HCT116 (cell line): Measurements from ENCODE around the gene LFNG. TPM values are rescaled to one million over a fixed set of nuclear protein-coding genes. Genes with fewer than 3 reads are reported as not detected.
A peak's percentile ranks its signal among the peaks of the same experiment; 100 is the strongest.

Experiments
- ATAC-seq: fragments of 200-7000 bp; cut with Tn5 transposase; 2 replicates; pipeline ENCODE4 v1.9.1; 2020; ENCODE audit warnings: mild to moderate bottlenecking, moderate library complexity
- BruUV-seq: library from RNA; stranded (reverse); fragments of 400-500 nt; replicated peaks from 2 replicates; lab custom pipeline; 2021; lab: Mats Ljungman, UMichigan
- CTCF ChIA-PET: fragments of 300-600 bp; sonication (Branson Sonifier 250); formaldehyde crosslinking; loops from one replicate; lab custom pipeline; 2021; ENCODE audit warnings: antibody characterized with exemption; lab: Charles Lee
- POLR2A ChIA-PET: fragments of 300-600, 350-600 bp; sonication (Branson Sonifier 250); formaldehyde crosslinking; loops from one replicate; lab custom pipeline; 2021; ENCODE audit warnings: antibody characterized with exemption; lab: Charles Lee
- RAD21 ChIA-PET, 2 experiments: fragments of 300-600 bp; sonication (Branson Sonifier 250); formaldehyde crosslinking; loops; one replicate each; lab custom pipeline; 2023; ENCODE audit warnings: low total read pairs in 2 of 2; ENCODE audit not compliant: uncharacterized antibody in 2 of 2, unreplicated experiment in 2 of 2, low non-redundant PET in 1 of 2; lab: Charles Lee
- DNase-seq: peaks from one replicate; pipeline ENCODE4 v3.0.0-alpha.2; 2010; ENCODE audit warnings: low read depth, low spot score
- H2AFZ ChIP-seq: fragments of 200-600 bp; shearing (Covaris generic), sonication (generic); 2 replicates; pipeline ENCODE4 v1.6.1; 2017; ENCODE audit warnings: low read depth, mixed run types, mixed read lengths, antibody characterized with exemption, low read length; ENCODE audit not compliant: poor library complexity, severe bottlenecking
- H3K27ac ChIP-seq: 2 replicates; pipeline ENCODE4 v1.5.1; 2012; ENCODE audit warnings: low read depth, low read length
- H3K27me3 ChIP-seq: fragments of 200-600 bp; sonication (generic); 2 replicates; pipeline ENCODE4 v1.6.1; 2016; ENCODE audit warnings: mixed run types, low read length, mixed read lengths; ENCODE audit not compliant: insufficient read depth
- H3K36me3 ChIP-seq, 2 experiments: fragments of 200-500 bp in 1 of 2; fragments of 200-600 bp in 1 of 2; sonication (Bioruptor generic) in 1 of 2; sonication (generic) in 1 of 2; 2 replicates each; pipeline versions ENCODE4 v1.5.1 to v1.6.1; 2014 to 2016; ENCODE audit warnings: low read length in 2 of 2, inconsistent platforms in 1 of 2, mixed read lengths in 1 of 2, mixed run types in 1 of 2; ENCODE audit not compliant: insufficient read depth in 2 of 2, control insufficient read depth in 1 of 2
- H3K4me1 ChIP-seq, 2 experiments: fragments of 200-600 bp in 1 of 2; sonication (generic) in 1 of 2; 2 replicates each; pipeline versions ENCODE4 v1.5.1 to v1.6.1; 2012 to 2017; ENCODE audit warnings: low read length in 2 of 2, inconsistent platforms in 1 of 2, mild to moderate bottlenecking in 1 of 2, mixed read lengths in 1 of 2, mixed run types in 1 of 2, moderate library complexity in 1 of 2; ENCODE audit not compliant: insufficient read depth in 2 of 2, control insufficient read depth in 1 of 2
- H3K4me2 ChIP-seq: fragments of 200-600 bp; sonication (generic); 2 replicates; pipeline ENCODE4 v1.6.1; 2017; ENCODE audit warnings: mixed run types, low read length, mixed read lengths
- H3K4me3 ChIP-seq, 2 experiments: fragments of 200-600 bp in 1 of 2; sonication (generic) in 1 of 2; replicated peaks in 1 of 2; 2 replicates each; pipeline ENCODE4 v1.5.1; 2011 to 2016; ENCODE audit warnings: low read length in 2 of 2, control low read depth in 1 of 2, low read depth in 1 of 2, mild to moderate bottlenecking in 1 of 2, mixed read lengths in 1 of 2, mixed run types in 1 of 2
- H3K79me2 ChIP-seq: fragments of 200-600 bp; sonication (generic); 2 replicates; pipeline ENCODE4 v1.6.1; 2017; ENCODE audit warnings: mild to moderate bottlenecking, mixed run types, low read length, moderate library complexity, mixed read lengths; ENCODE audit not compliant: insufficient read depth
- H3K9ac ChIP-seq: fragments of 200-600 bp; sonication (generic); 2 replicates; pipeline ENCODE4 v1.6.1; 2016; ENCODE audit warnings: low read length, mixed read lengths
- H3K9me2 ChIP-seq: fragments of 200-600 bp; sonication (generic), shearing (Covaris generic); 2 replicates; pipeline ENCODE4 v1.6.1; 2017; ENCODE audit warnings: mixed run types, mild to moderate bottlenecking, moderate library complexity; ENCODE audit not compliant: insufficient read depth
- H3K9me3 ChIP-seq, 2 experiments: fragments of 200-500 bp in 1 of 2; fragments of 200-600 bp in 1 of 2; sonication (Bioruptor generic) in 1 of 2; sonication (generic) in 1 of 2; 2 replicates each; pipeline ENCODE4 v1.6.1; 2014 to 2017; ENCODE audit warnings: low read length in 2 of 2, mixed read lengths in 2 of 2, inconsistent platforms in 1 of 2, low read depth in 1 of 2, mild to moderate bottlenecking in 1 of 2, mixed run types in 1 of 2, moderate library complexity in 1 of 2; ENCODE audit not compliant: control insufficient read depth in 1 of 2, insufficient read depth in 1 of 2
- H4K20me1 ChIP-seq: fragments of 200-600 bp; sonication (generic), shearing (Covaris generic); 2 replicates; pipeline ENCODE4 v1.6.1; 2017; ENCODE audit warnings: mixed run types, mild to moderate bottlenecking, moderate library complexity; ENCODE audit not compliant: insufficient read depth
- CTCF ChIP-seq, 3 experiments: fragments of 200-600 bp in 1 of 3; sonication (generic) in 1 of 3; IDR thresholded peaks in 2 of 3; conservative IDR thresholded peaks in 1 of 3; 2 replicates each; pipeline ENCODE4 v1.5.1; 2012 to 2017; ENCODE audit warnings: low read depth in 2 of 3, low read length in 2 of 3, antibody characterized with exemption in 1 of 3, borderline replicate concordance in 1 of 3, control low read depth in 1 of 3, mild to moderate bottlenecking in 1 of 3, mixed read lengths in 1 of 3, mixed run types in 1 of 3, moderate library complexity in 1 of 3; ENCODE audit not compliant: insufficient read depth in 1 of 3
- EGR1 ChIP-seq: IDR thresholded peaks from 2 replicates; pipeline ENCODE4 v1.6.1; 2012; ENCODE audit warnings: low read depth
- ELF1 ChIP-seq: IDR thresholded peaks from 2 replicates; pipeline ENCODE4 v1.6.1; 2012; ENCODE audit warnings: low read depth, borderline replicate concordance
- EZH2 ChIP-seq: fragments of 200-600 bp; sonication (generic); IDR thresholded peaks from 2 replicates; pipeline ENCODE4 v1.6.1; 2017; ENCODE audit warnings: antibody characterized with exemption, mixed run types
- POLR2A ChIP-seq: IDR thresholded peaks from 2 replicates; pipeline ENCODE4 v1.7.0; 2011; ENCODE audit warnings: borderline replicate concordance; ENCODE audit not compliant: insufficient read depth, insufficient read length; ENCODE audit errors: extremely low read depth
- TCF7L2 ChIP-seq: IDR thresholded peaks from 2 replicates; pipeline ENCODE4 v1.7.0; 2011; ENCODE audit warnings: borderline replicate concordance, inconsistent platforms; ENCODE audit not compliant: insufficient read depth, insufficient read length; ENCODE audit errors: extremely low read depth
- YY1 ChIP-seq: IDR thresholded peaks from 2 replicates; pipeline ENCODE4 v1.6.1; 2011; ENCODE audit warnings: low read length, low read depth, moderate library complexity, mild to moderate bottlenecking; ENCODE audit not compliant: insufficient replicate concordance; ENCODE audit errors: extremely low read depth
- intact Hi-C: fragments of 100-400 bp; cut with micrococcal nuclease; formaldehyde crosslinking; loops from 2 replicates; pipeline ENCODE4 v1.10.0; 2022
- total RNA-seq: library from RNA; stranded (reverse); gene quantifications from one replicate; pipeline ENCODE4 v1.2.1, GENCODE V29; 2021; ENCODE audit not compliant: unreplicated experiment

Gene LFNG
- total RNA-seq, 1 experiment from 2014 or later: 14.3 TPM

- BruUV-seq: no TSS peak
- H4K20me1 ChIP-seq: no peaks in the 10 kb centered on the region
- TF ChIP-seq POLR2A (no peak), ELF1 (no peak), EZH2 (no peak), EGR1 (no peak)
- ATAC-seq (no peak), DNase-seq (no peak)
- H3K27me3 ChIP-seq: no peaks in the 10 kb centered on the region
- intact Hi-C loops: no loop called here
- no peak overlapping the region for H3K9ac ChIP-seq
- H3K9me3 ChIP-seq: peaks cover 3 to 12% of the 10 kb centered on the region in 2 experiments; a peak in 2 of 4 replicates
- peaks cover 7 to 11% of the 10 kb centered on the region in 2 experiments; a peak in 2 of 4 replicates for H3K4me1 ChIP-seq
- H2AFZ ChIP-seq: no peak overlapping the region
- no peaks in the 10 kb centered on the region for H3K79me2 ChIP-seq
- no peaks in the 10 kb centered on the region for H3K9me2 ChIP-seq
- no peak overlapping the region for H3K4me3 ChIP-seq
- no peak overlapping the region for H3K27ac ChIP-seq
- no peak overlapping the region for H3K4me2 ChIP-seq
- RAD21 ChIA-PET: no interaction called here
- CTCF ChIA-PET: interaction anchor here (2.5 kb wide), 1 partner anchor 12 kb away, joined by 10 read pairs; no protein-coding TSS in a partner anchor
- H3K36me3 ChIP-seq: no peaks in the 10 kb centered on the region
- POLR2A ChIA-PET: no interaction called here
Measured at GRCh38 chr7:2481195-2481594, 38.4 kb upstream of the LFNG start.

- ChIA-PET RAD21 (no interaction called here), POLR2A (no interaction called here), CTCF (interaction anchor here (1.1 kb wide), 1 partner anchor 14 kb away, joined by 5 read pairs; no protein-coding TSS in a partner anchor)
- Histone ChIP-seq H3K4me1 (peaks cover 4 to 5% of the 10 kb centered on the region in 2 experiments; a peak in 2 of 4 replicates), H2AFZ (no peak overlapping the region), H4K20me1 (no peaks in the 10 kb centered on the region), H3K9me3 (peaks cover 3 to 12% of the 10 kb centered on the region in 2 experiments; a peak in 2 of 4 replicates), H3K9ac (no peak overlapping the region), H3K79me2 (no peaks in the 10 kb centered on the region), H3K4me3 (no peak overlapping the region), H3K4me2 (no peak overlapping the region), H3K27ac (no peak overlapping the region), H3K9me2 (no peaks in the 10 kb centered on the region), H3K36me3 (no peaks in the 10 kb centered on the region), H3K27me3 (no peaks in the 10 kb centered on the region)
- DNase-seq: no peak
- TF ChIP-seq TCF7L2 (no peak), YY1 (peak; percentile 74), CTCF (IDR thresholded peaks at IDR 0.05 in 2 of 3, conservative IDR thresholded peaks at IDR 0.05 in 1 of 3; ENCODE audit: borderline replicate concordance in 1 of 3, insufficient read depth in 1 of 3, low read depth in 2 of 3, low read length in 2 of 3) (peak in 2 of 3 experiments; percentile 17 to 20; a peak in 2 of 6 replicates)
- ATAC-seq: no peak
- no TSS peak for BruUV-seq
- intact Hi-C loops: no loop called here
Measured at GRCh38 chr7:2482725-2483451, 36.7 kb upstream of the LFNG start.
